Measurements from ENCODE around the gene RNF2.

Gene RNF2

DNA sequence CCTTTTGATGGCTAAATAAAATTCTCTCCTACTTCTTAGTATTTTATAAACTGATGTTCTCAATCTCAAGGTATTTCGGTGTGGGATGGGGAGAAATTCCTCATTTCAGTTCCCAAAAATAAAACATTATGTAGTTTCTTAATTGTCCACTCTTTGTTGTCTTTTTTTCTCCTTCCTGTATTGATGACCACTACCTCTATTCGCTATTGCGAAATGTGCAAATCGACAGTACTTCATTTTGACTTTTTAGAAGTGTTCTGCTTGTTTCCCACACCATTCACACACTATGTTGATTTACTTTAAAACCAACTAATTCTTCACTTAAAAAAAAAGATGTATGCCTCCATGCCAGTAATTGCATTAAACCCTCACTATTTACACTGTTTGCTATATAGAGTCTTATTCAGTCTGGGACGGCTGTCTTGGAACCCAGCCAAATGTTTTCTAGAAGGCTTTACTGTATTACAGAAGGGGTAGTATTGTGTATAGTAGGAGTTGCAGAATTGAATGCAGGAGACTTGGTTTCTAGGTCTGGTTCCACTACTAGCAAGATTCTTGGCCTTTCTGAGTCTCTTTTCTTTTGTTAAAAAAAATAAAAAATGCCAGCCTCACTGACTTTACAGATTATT, 5.6 kb downstream of the RNF2 start:
- H3K27ac ChIP-seq = no peak overlapping the region
- TF ChIP-seq, protein P1, sequence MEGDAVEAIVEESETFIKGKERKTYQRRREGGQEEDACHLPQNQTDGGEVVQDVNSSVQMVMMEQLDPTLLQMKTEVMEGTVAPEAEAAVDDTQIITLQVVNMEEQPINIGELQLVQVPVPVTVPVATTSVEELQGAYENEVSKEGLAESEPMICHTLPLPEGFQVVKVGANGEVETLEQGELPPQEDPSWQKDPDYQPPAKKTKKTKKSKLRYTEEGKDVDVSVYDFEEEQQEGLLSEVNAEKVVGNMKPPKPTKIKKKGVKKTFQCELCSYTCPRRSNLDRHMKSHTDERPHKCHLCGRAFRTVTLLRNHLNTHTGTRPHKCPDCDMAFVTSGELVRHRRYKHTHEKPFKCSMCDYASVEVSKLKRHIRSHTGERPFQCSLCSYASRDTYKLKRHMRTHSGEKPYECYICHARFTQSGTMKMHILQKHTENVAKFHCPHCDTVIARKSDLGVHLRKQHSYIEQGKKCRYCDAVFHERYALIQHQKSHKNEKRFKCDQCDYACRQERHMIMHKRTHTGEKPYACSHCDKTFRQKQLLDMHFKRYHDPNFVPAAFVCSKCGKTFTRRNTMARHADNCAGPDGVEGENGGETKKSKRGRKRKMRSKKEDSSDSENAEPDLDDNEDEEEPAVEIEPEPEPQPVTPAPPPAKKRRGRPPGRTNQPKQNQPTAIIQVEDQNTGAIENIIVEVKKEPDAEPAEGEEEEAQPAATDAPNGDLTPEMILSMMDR (conservative IDR thresholded peaks at IDR 0.05) = no peak

GRCh38 chr1:185053204-185053603, 7.8 kb downstream of the RNF2 start:
- TF ChIP-seq, protein P1 (conservative IDR thresholded peaks at IDR 0.05) = no peak
- no peak overlapping the region for H3K27ac ChIP-seq

- H3K27ac ChIP-seq = no peak overlapping the region
- TF ChIP-seq, protein P1 (conservative IDR thresholded peaks at IDR 0.05) = no peak
These were observed 9.2 kb downstream of the RNF2 start for GRCh38 chr1:185054365-185055060.

DNA sequence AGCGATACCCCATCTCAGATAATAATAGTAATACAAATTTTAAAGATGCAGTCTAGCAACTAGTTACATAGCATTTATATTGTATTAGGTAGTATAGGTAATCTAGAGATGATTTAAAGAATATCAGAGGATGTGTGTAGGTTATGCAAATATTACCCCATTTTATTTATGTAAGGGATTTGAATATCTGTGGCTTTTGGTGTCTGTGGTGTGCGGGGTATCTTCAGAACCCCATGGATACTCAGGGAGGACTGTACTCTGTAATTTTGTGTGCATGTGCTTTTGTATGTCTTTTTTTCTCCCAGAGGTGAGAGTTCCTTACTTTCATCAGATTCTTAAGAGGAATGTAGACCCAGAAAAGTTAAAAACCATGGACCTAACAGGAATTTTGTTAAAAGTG, 12.8 kb downstream of the RNF2 start:
- no peak overlapping the region; the same call in 1 of the 2 replicates for H3K27ac ChIP-seq
- TF ChIP-seq, protein P1 (conservative IDR thresholded peaks at IDR 0.05) = no peak

DNA sequence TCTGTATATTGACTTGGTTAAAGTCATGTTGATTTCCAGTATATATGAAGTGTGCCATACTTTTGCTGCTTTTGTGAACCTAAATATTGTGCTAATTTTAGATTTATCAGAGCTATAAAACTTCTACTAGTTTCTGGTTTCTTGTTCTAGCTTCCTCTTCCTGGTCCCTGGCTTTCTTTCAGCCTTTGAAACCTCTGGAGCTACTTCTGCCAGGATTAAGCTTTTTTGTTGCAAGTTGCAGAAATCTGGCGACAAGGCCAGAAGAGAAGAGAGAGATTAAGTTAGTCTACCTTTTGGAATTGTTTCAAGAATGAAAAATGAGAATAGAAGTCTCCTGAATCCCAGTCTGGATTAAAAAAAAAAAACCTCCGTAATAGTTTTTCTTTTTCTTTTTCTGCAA, 13.5 kb downstream of the RNF2 start:
- TF ChIP-seq, protein P1 (conservative IDR thresholded peaks at IDR 0.05) = no peak
- H3K27ac ChIP-seq = no peak overlapping the region

DNA sequence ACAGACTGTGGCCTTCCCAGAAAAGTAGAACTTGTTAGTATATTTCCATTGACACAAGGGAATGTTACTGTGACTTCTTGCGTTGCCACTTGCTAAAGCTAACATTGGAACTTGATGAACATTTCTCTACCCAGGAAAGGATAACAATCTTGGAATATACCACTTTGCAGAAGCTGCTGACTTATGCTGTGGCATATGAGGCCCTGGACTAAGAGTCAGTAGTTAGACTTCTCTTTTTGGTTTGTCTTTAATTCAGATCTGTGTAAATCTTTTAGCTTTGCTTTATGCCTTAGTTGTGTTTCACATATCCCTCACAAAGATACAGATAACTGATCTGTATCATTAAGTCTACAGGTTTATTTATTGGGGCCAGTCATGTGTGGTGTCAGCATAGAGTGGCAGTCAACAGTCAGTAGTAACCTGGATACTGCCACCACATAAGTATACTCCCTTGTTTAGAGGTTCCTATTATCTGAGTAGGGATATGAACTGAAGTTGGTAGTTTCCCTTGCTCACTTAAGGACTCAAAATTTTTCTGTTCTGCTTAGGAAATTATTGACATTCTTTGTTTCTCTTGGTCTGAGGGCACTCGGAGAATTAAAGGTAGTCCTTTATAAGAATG, 14.7 kb downstream of the RNF2 start:
- TF ChIP-seq, protein P1 (conservative IDR thresholded peaks at IDR 0.05) = no peak
- no peak overlapping the region for H3K27ac ChIP-seq

GRCh38 chr1:185062710-185063370, 17.5 kb downstream of the RNF2 start:
- TF ChIP-seq, protein P1 (conservative IDR thresholded peaks at IDR 0.05) = no peak
- peak overlapping the region; percentile 45; the same call in 1 of the 2 replicates for H3K27ac ChIP-seq

All from VCaP (cell line).